Activated CD4-positive, alpha-beta memory T cell treated with anti-CD3 and anti-CD28 coated beads for 36 hours (primary cell): Measurements from ENCODE around the gene XPC. TPM values are rescaled to one million over a fixed set of nuclear protein-coding genes. Genes with fewer than 3 reads are reported as not detected.

Experiments
- CTCF ChIA-PET: fragments of 350-600 bp; sonication (Branson Sonifier 250); formaldehyde crosslinking; loops from one replicate; lab custom pipeline; 2021; ENCODE audit warnings: antibody characterized with exemption, inconsistent platforms; lab: Charles Lee
- POLR2A ChIA-PET: fragments of 350-600 bp; sonication (Branson Sonifier 250); formaldehyde crosslinking; loops from one replicate; lab custom pipeline; 2021; ENCODE audit warnings: antibody characterized with exemption; lab: Charles Lee
- DNase-seq: peaks from one replicate; pipeline ENCODE4 v3.0.0-alpha.2; 2020
- H3K27ac Mint-ChIP-seq: one replicate; pipeline ENCODE4 v1.8.0; 2021; ENCODE audit warnings: mixed read lengths
- H3K27me3 Mint-ChIP-seq: one replicate; pipeline ENCODE4 v1.8.0; 2021; ENCODE audit warnings: mixed read lengths
- H3K36me3 Mint-ChIP-seq: one replicate; pipeline ENCODE4 v1.8.0; 2021; ENCODE audit warnings: mixed read lengths
- H3K4me1 Mint-ChIP-seq: one replicate; pipeline ENCODE4 v1.8.0; 2021; ENCODE audit warnings: low read depth, mixed read lengths
- H3K4me3 Mint-ChIP-seq: one replicate; pipeline ENCODE4 v1.8.0; 2021; ENCODE audit warnings: mild to moderate bottlenecking, mixed read lengths
- H3K9me3 Mint-ChIP-seq: one replicate; pipeline ENCODE4 v1.8.0; 2021; ENCODE audit warnings: mixed read lengths
- intact Hi-C: fragments of 100-400 bp; cut with micrococcal nuclease; formaldehyde crosslinking; loops from one replicate; pipeline ENCODE4 v1.15.1; 2023
- total RNA-seq, 2 experiments: library from RNA; stranded (reverse); gene quantifications; one replicate each; pipeline ENCODE4 v1.2.3, GENCODE V29; 2021

Gene XPC
- total RNA-seq, 2 experiments from 2014 or later = 27.8 to 31.6 TPM

- ChIA-PET CTCF (interaction anchor here (1.0 to 1.8 kb wide), 2 partner anchors 16 to 256 kb away, joined by 3 to 5 read pairs; no protein-coding TSS in a partner anchor), POLR2A (no interaction called here)
- intact Hi-C loops = no loop called here
- Mint-ChIP-seq H3K27me3 (no peaks in the 10 kb centered on the region), H3K36me3 (peaks cover 22% of the 10 kb centered on the region), H3K4me3 (no peak overlapping the region), H3K9me3 (no peaks in the 10 kb centered on the region), H3K27ac (no peak overlapping the region), H3K4me1 (peaks cover 5% of the 10 kb centered on the region)
- no peak for DNase-seq
Measured at GRCh38 chr3:14152233-14152962, 26.0 kb downstream of the XPC start.

GRCh38 chr3:14151471-14152083 is 26.8 kb downstream of the XPC start:
- CTCF ChIA-PET = interaction anchor here (1.8 kb wide), 1 partner anchor 255 kb away, joined by 5 read pairs; no protein-coding TSS in a partner anchor
- intact Hi-C loops = no loop called here
- DNase-seq = no peak
- H3K9me3 Mint-ChIP-seq = no peaks in the 10 kb centered on the region
- POLR2A ChIA-PET = interaction anchor here (1.3 kb wide), 1 partner anchor 9 kb away, joined by 3 read pairs; no protein-coding TSS in a partner anchor
- H3K4me1 Mint-ChIP-seq = no peaks in the 10 kb centered on the region
- H3K4me3 Mint-ChIP-seq = no peak overlapping the region
- H3K36me3 Mint-ChIP-seq = peaks cover 16% of the 10 kb centered on the region
- no peaks in the 10 kb centered on the region for H3K27me3 Mint-ChIP-seq
- H3K27ac Mint-ChIP-seq = no peak overlapping the region

DNA sequence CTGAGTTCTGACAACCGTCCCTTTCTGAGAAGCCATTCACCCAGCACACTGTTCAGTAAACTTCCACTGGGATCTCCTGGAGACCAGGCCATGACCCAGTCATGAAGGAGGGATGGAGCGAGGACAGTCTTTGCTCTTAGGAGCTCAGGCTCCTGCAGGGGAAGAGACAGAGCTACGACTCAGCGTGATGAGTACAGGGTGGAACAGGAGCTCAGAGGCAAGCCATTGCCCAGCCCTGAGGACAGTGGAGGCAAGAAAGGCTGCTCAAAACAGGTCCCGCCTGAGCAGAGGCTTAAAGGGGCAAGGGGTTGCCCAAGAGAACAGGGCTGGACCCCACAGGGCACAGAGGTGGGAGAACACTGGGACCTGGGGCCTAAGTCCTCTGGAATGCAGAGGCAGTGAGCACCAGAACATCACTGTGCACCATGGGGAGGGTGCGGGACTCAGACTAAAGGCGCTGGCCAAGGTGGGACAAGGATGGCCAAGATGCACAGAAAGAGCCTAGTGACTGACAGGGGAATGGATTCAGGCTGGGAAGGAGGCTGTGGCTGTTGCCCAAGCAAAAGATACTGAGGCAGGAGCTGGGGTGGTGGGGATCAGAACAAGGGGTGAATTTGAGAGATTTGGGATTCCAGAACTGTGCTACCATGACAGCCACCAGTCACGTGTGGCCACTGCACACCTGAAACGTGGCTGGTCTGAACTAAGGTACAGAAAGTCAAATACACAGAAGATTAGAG is 27.7 kb downstream of the XPC start:
- no peak for DNase-seq
- Mint-ChIP-seq H3K4me1 (peaks cover 7% of the 10 kb centered on the region), H3K27me3 (no peaks in the 10 kb centered on the region), H3K9me3 (no peaks in the 10 kb centered on the region), H3K4me3 (no peak overlapping the region), H3K27ac (no peak overlapping the region), H3K36me3 (peaks cover 13% of the 10 kb centered on the region)
- intact Hi-C loops = no loop called here
- ChIA-PET POLR2A (interaction anchor here (1.3 kb wide), 1 partner anchor 10 kb away, joined by 3 read pairs; no protein-coding TSS in a partner anchor), CTCF (interaction anchor here (1.8 kb wide), 1 partner anchor 254 kb away, joined by 5 read pairs; no protein-coding TSS in a partner anchor)

GRCh38 chr3:14150078-14150477 is 28.3 kb downstream of the XPC start:
- POLR2A ChIA-PET = interaction anchor here (1.3 kb wide), 1 partner anchor 10 kb away, joined by 3 read pairs; no protein-coding TSS in a partner anchor
- Mint-ChIP-seq H3K4me1 (peaks cover 11% of the 10 kb centered on the region), H3K27me3 (no peaks in the 10 kb centered on the region), H3K9me3 (no peaks in the 10 kb centered on the region), H3K4me3 (no peak overlapping the region), H3K36me3 (peaks cover 16% of the 10 kb centered on the region), H3K27ac (no peak overlapping the region)
- CTCF ChIA-PET = no interaction called here
- intact Hi-C loops = no loop called here
- no peak for DNase-seq

DNA sequence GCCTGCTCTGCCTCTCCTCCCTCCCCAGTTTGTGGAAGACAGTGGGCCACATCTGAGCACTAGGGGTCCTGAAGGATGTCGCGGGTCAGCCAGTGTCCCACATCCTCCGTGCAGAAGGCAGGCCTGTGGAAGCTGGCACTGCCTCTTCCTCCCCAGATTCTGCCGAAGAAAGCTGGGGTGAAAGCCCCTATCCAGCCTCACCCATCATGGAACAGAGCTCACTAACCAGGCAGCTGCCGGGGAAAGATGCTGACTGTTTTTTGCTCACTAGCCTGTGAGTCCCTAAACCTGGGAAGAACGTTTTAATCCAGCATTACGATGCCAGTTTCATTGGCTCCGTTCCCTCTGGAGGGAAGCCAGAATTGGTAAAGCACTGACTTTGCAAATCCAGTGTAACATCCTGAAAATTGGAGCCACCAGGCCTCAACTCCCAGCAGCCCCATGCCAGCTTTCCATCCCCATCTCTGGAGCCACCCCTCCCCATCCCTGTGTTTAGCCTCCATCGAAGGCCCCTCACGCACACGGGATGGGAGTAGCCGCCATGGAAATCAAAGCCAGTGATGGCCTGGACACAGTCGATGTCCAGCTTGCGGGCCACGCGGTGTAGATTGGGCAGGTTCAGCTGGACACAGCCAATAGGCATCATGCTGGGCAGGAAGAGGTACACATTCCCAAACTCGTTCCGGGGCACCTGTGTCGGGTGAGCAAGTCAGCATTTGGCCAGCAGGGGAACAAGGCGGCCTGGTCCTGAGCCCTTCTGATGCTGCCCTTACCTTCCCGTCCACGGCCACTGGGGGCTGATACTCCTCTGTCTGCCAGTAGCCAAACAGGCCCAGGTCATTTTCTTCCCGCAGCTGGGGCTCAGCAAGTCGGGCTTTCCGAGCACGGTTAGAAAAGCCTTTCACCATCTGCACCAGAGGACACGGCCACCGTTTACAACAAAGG is 30.1 kb downstream of the XPC start:
- H3K4me1 Mint-ChIP-seq = peaks cover 25% of the 10 kb centered on the region
- no peak for DNase-seq
- no peaks in the 10 kb centered on the region for H3K9me3 Mint-ChIP-seq
- no peak overlapping the region for H3K27ac Mint-ChIP-seq
- no peak overlapping the region for H3K4me3 Mint-ChIP-seq
- ChIA-PET CTCF (no interaction called here), POLR2A (no interaction called here)
- no peaks in the 10 kb centered on the region for H3K27me3 Mint-ChIP-seq
- H3K36me3 Mint-ChIP-seq = peaks cover 9% of the 10 kb centered on the region
- intact Hi-C loops = no loop called here

DNA sequence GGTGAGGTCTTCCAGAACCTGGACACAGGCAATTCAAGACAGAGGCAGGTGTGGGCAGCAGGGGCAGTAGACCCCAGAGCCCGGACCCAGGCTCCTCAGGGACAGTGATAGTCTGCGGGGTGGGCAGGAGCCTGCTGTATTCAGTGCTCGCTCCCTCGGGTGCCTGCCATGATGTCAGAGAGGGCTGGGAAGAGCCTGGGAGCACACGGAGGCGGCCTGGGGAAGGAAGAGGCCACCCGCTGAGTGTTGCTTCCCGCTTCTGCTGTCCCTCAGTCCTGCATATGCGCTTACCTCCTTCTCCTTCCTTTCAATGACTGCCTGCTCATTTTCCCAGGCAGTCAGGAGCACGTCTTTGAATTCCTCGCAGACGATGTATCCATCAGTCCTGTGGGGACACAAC is 30.8 kb downstream of the XPC start:
- Mint-ChIP-seq H3K4me3 (no peak overlapping the region), H3K9me3 (no peaks in the 10 kb centered on the region), H3K27me3 (no peaks in the 10 kb centered on the region), H3K36me3 (peaks cover 11% of the 10 kb centered on the region), H3K4me1 (peaks cover 31% of the 10 kb centered on the region), H3K27ac (peak overlapping the region; percentile 64)
- POLR2A ChIA-PET = no interaction called here
- intact Hi-C loops = no loop called here
- CTCF ChIA-PET = no interaction called here
- no peak for DNase-seq

- peaks cover 15% of the 10 kb centered on the region for H3K36me3 Mint-ChIP-seq
- intact Hi-C loops = no loop called here
- no peaks in the 10 kb centered on the region for H3K9me3 Mint-ChIP-seq
- POLR2A ChIA-PET = no interaction called here
- no peak for DNase-seq
- CTCF ChIA-PET = no interaction called here
- H3K4me3 Mint-ChIP-seq = no peak overlapping the region
- H3K27ac Mint-ChIP-seq = peak overlapping the region; percentile 64
- no peaks in the 10 kb centered on the region for H3K27me3 Mint-ChIP-seq
- H3K4me1 Mint-ChIP-seq = peaks cover 37% of the 10 kb centered on the region
Measured at GRCh38 chr3:14147066-14147435, 31.4 kb downstream of the XPC start.

GRCh38 chr3:14146381-14147065 is 31.9 kb downstream of the XPC start:
- H3K9me3 Mint-ChIP-seq = no peaks in the 10 kb centered on the region
- ChIA-PET POLR2A (interaction anchor here (1.1 to 5.3 kb wide), 2 partner anchors 22 to 32 kb away, joined by 3 to 52 read pairs; partner anchors contain the start of genes CHCHD4, TMEM43 and XPC), CTCF (no interaction called here)
- peaks cover 20% of the 10 kb centered on the region for H3K36me3 Mint-ChIP-seq
- peak overlapping the region; percentile 20 for H3K27ac Mint-ChIP-seq
- intact Hi-C loops = no loop called here
- peaks cover 42% of the 10 kb centered on the region for H3K4me1 Mint-ChIP-seq
- H3K27me3 Mint-ChIP-seq = no peaks in the 10 kb centered on the region
- DNase-seq = no peak
- no peak overlapping the region for H3K4me3 Mint-ChIP-seq

DNA sequence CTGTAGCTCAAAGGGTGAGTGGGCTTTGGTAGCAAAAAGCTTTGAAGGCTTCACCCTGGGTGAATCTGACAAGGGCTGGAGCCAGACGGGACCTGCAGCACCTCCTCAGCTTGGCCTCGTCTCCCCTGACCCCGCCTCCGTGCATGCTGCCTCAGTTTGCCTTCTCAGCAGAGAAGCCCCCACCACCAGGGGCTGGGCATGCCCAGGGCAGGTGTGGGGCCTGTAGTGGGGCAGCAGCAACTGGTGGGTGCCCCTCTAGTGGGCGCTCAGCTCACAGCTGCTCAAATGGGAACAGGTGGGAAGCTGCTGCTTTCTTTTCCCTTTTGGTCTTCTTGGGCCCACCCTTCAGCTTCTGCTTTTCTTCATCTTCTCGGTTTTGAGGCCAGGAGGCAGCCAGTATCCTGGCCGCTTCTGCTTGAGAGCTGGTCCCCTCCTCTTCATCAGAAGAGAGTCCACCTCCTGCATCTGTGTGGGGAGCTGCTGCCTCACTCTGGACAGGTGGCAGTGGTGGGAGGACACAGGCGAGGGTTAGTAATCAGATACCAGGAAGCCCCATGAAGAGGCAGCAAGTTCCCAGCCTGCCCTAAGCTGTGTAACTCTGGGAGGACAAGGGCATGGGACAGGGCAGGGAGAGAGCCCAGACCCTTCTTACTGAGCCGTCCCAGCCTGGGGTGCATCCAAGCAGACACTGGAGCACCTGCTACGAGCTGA is 32.6 kb downstream of the XPC start:
- intact Hi-C loops = no loop called here
- Mint-ChIP-seq H3K27me3 (no peaks in the 10 kb centered on the region), H3K27ac (peak overlapping the region; percentile 39), H3K4me1 (peaks cover 49% of the 10 kb centered on the region), H3K4me3 (no peak overlapping the region), H3K9me3 (no peaks in the 10 kb centered on the region), H3K36me3 (peaks cover 23% of the 10 kb centered on the region)
- no peak for DNase-seq
- ChIA-PET POLR2A (interaction anchor here (0.6 to 5.3 kb wide), 4 partner anchors 19 to 804 kb away, joined by 3 to 52 read pairs (median 4); partner anchors contain the start of genes CHCHD4, TMEM43 and XPC), CTCF (interaction anchor here (1.1 to 3.6 kb wide), 5 partner anchors 14 to 250 kb away, joined by 3 to 21 read pairs (median 7); partner anchors contain the start of genes CHCHD4 and TMEM43)

DNA sequence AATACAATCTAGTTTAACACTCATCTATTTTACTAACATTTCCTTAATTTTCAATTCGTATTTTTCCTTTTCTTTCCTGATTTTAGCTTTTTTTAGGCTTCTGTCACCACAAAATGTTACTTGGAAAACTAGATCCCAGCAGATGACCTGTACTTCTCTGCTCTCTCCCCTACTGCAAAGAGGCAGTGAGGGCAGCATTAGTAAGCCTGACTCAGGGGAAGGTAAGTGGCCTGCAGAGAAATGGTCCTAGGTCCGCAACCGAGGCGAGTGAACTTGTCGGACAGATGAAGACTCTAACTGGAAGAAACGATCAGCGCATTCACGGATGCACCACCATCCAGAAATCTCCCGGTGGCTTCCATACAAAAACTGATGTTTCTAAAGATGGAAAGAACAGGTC is 33.2 kb downstream of the XPC start:
- Mint-ChIP-seq H3K9me3 (no peaks in the 10 kb centered on the region), H3K27ac (peak overlapping the region; percentile 79), H3K4me3 (no peak overlapping the region), H3K4me1 (peaks cover 55% of the 10 kb centered on the region), H3K36me3 (peaks cover 27% of the 10 kb centered on the region), H3K27me3 (no peaks in the 10 kb centered on the region)
- intact Hi-C loops = no loop called here
- POLR2A ChIA-PET = interaction anchor here (0.6 to 5.3 kb wide), 4 partner anchors 18 to 804 kb away, joined by 3 to 52 read pairs (median 7); partner anchors contain the start of genes CHCHD4, LSM3 and TMEM43
- no peak for DNase-seq
- CTCF ChIA-PET = interaction anchor here (1.1 to 3.6 kb wide), 5 partner anchors 15 to 249 kb away, joined by 3 to 21 read pairs (median 7); partner anchors contain the start of genes CHCHD4 and TMEM43
